Measurements from ENCODE around the gene TBL1XR1. TPM values are rescaled to one million over a fixed set of nuclear protein-coding genes. Genes with fewer than 3 reads are reported as not detected.

TBL1XR1 gene
- total and polyA plus RNA-seq, 2 experiments from 2014 or later: 30.2 to 165 TPM

DNA sequence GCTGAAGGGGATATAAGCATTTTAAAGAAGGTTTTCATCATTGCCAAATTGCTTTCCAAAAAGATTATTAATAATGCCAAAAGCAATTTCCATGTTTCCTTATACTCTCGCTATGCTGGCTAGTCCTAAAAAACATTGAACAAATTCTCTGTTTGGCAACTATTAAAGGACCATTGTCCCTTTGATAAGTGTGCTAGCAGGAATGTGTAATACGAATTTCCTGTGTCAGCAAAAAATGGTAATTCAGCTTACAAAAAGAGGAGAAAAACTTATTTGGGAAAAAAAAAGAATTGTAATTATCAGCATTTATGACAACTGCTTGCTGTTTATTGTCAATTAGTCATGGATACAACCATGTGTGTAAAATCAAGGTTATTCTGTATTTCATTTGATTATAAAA, 138.6 kb downstream of the TBL1XR1 start:
- peaks cover 5% of the 10 kb centered on the region for H4K20me1 ChIP-seq (ENCODE audit: insufficient read depth, poor library complexity, severe bottlenecking)
- TF ChIP-seq CTCF (IDR thresholded peaks at IDR 0.05; ENCODE audit: poor library complexity) (no peak), EZH2 (IDR thresholded peaks at IDR 0.05; ENCODE audit: borderline replicate concordance) (no peak), EZH2phosphoT487 (IDR thresholded peaks at IDR 0.05; ENCODE audit: low read depth, severe bottlenecking, unreplicated experiment) (no peak)
- no peaks in the 10 kb centered on the region for H3K9me2 ChIP-seq (replicated peaks; ENCODE audit: insufficient read depth)
- no peaks in the 10 kb centered on the region for H3K36me3 ChIP-seq (replicated peaks; ENCODE audit: insufficient read depth, low read depth)
- H3K79me2 ChIP-seq: peaks cover 97% of the 10 kb centered on the region
- H3K27me3 ChIP-seq: no peaks in the 10 kb centered on the region
- no peak overlapping the region for H2AFZ ChIP-seq
- DNase-seq (ENCODE audit: low spot score): no peak
- H3K27ac ChIP-seq: no peak overlapping the region
- H3K9me3 ChIP-seq (ENCODE audit: low read depth): no peaks in the 10 kb centered on the region
- no peak overlapping the region for H3K4me3 ChIP-seq
- H3K4me2 ChIP-seq: no peak overlapping the region
- H3K4me1 ChIP-seq (ENCODE audit: insufficient read depth): no peaks in the 10 kb centered on the region
- 93% methylated on average over 2 of the region's 2 CpGs for WGBS (ENCODE audit: low lambda C conversion rate, missing lambda C conversion rate)

GRCh38 chr3:177057768-177058167, 139.5 kb downstream of the TBL1XR1 start:
- Histone ChIP-seq H3K4me2 (no peak overlapping the region), H3K4me1 (ENCODE audit: insufficient read depth) (no peaks in the 10 kb centered on the region), H3K27ac (no peak overlapping the region), H3K27me3 (no peaks in the 10 kb centered on the region), H3K36me3 (replicated peaks; ENCODE audit: insufficient read depth, low read depth) (no peaks in the 10 kb centered on the region), H3K79me2 (peaks cover 97% of the 10 kb centered on the region), H4K20me1 (ENCODE audit: insufficient read depth, poor library complexity, severe bottlenecking) (peaks cover 5% of the 10 kb centered on the region), H3K4me3 (no peak overlapping the region), H2AFZ (no peak overlapping the region), H3K9me3 (ENCODE audit: low read depth) (no peaks in the 10 kb centered on the region), H3K9me2 (replicated peaks; ENCODE audit: insufficient read depth) (no peaks in the 10 kb centered on the region)
- 97% methylated on average over 4 of the region's 4 CpGs for WGBS (ENCODE audit: low lambda C conversion rate, missing lambda C conversion rate)
- no peak for DNase-seq (ENCODE audit: low spot score)
- TF ChIP-seq CTCF (IDR thresholded peaks at IDR 0.05; ENCODE audit: poor library complexity) (no peak), EZH2phosphoT487 (IDR thresholded peaks at IDR 0.05; ENCODE audit: low read depth, severe bottlenecking, unreplicated experiment) (no peak), EZH2 (IDR thresholded peaks at IDR 0.05; ENCODE audit: borderline replicate concordance) (no peak)

GRCh38 chr3:177056927-177057326, 140.4 kb downstream of the TBL1XR1 start:
- no peak for TF ChIP-seq EZH2phosphoT487 (IDR thresholded peaks at IDR 0.05; ENCODE audit: low read depth, severe bottlenecking, unreplicated experiment)
- no peak for TF ChIP-seq CTCF (IDR thresholded peaks at IDR 0.05; ENCODE audit: poor library complexity)
- TF ChIP-seq EZH2 (IDR thresholded peaks at IDR 0.05; ENCODE audit: borderline replicate concordance): no peak
- Histone ChIP-seq H3K4me3 (no peak overlapping the region), H3K9me2 (replicated peaks; ENCODE audit: insufficient read depth) (no peaks in the 10 kb centered on the region), H3K79me2 (peaks cover 99% of the 10 kb centered on the region), H3K27ac (no peak overlapping the region), H3K36me3 (replicated peaks; ENCODE audit: insufficient read depth, low read depth) (no peaks in the 10 kb centered on the region), H2AFZ (no peak overlapping the region), H3K4me2 (no peak overlapping the region), H3K27me3 (no peaks in the 10 kb centered on the region), H4K20me1 (ENCODE audit: insufficient read depth, poor library complexity, severe bottlenecking) (peaks cover 5% of the 10 kb centered on the region), H3K9me3 (ENCODE audit: low read depth) (no peaks in the 10 kb centered on the region), H3K4me1 (ENCODE audit: insufficient read depth) (no peaks in the 10 kb centered on the region)
- DNase-seq (ENCODE audit: low spot score): no peak
- 97% methylated on average over 3 of the region's 3 CpGs for WGBS (ENCODE audit: low lambda C conversion rate, missing lambda C conversion rate)
